Lung microvascular endothelial cell (primary cell): ENCODE measurements around the gene WNT5B. TPM values are rescaled to one million over a fixed set of nuclear protein-coding genes. Genes with fewer than 3 reads are reported as not detected.

Source experiments
- DNase-seq, 2 donors: peaks; one replicate each; pipeline versions ENCODE4 v3.0.0 to v3.0.0-alpha.2; 2010; ENCODE audit warnings: low read depth in 2 of 2
- total RNA-seq: library from RNA; depleted of rRNA; stranded (reverse); fragments of >200 nt; gene quantifications from 2 replicates; pipeline ENCODE4 v1.2.1, GENCODE V29; 2014

Gene WNT5B
- total RNA-seq, result 0.20 and 0.22 TPM in 2 replicates

DNA sequence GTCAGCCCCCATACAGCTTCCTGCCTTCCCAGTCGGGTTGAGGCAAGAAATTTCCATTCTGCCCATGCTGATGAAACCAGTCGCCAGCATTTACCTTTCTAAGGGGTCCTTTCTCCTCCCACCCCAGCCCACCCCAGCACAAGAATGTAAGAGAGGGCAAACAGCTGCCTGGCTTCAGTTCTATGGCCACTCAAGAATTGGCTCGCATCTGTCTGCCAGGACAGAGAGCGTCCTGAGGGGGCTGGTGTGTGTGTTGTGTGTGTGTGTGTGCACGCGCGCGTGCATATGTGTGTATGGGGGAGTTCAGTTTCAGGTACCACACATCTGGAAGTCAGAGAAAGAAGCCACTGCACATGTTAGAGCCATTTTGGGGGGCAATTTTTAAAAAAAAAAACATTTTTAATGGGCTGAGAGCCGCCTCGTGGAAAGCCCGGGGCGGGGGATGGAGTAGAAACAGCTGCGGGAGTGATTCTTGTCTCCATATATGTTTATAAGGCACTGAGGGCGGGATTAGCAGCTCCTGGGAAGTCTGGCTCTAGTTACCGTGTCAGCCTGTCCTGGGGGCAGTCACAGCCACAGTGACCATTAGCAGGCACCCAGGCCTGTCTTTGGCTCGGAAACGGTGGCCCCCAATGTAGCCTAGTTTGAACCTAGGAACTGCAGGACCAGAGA lies at the start of gene WNT5B:
WNT5B (plus strand) TSS at position 566 of the 672 bp plus-strand sequence. CDS start 2,124 bp downstream, outside the sequence.
- no peak for DNase-seq

DNA sequence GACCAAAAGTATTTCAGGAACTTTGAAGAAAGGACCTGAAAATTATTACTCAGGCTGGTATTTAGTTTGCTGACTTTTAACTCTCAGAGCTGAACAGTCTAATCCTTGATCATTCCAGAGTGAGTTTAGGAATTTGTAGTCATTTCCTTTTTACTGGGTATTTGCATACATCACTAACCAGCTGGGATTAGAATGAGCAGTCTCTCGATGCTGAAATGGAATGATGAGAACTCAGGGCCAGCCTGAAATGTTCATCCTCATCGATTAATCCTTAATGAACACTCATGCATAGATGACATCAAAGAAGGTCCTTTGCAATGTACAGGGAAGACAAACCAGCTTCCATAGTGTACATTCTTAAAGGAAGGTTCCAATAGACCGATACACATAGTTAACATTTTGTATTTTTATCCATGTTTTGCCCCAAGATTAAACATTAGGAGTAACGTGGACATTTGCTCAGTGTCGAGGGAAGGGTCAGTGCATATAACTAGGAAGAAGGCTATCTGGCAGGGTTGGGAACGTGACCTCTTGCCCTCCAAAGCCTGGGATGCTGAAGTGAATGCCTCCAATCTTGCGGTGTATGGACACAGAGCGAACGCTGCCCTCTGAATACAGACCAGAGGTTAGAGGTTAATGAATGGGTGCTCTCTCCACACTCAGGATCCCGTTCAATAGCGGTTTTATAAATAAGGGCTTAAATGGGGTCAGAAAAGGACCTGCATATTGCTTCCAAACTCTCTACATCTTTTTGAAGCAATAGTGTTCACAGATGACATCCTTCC lies 49.2 kb upstream of the WNT5B start:
- peak in 1 of 2 donors; percentile 45 for DNase-seq

DNA sequence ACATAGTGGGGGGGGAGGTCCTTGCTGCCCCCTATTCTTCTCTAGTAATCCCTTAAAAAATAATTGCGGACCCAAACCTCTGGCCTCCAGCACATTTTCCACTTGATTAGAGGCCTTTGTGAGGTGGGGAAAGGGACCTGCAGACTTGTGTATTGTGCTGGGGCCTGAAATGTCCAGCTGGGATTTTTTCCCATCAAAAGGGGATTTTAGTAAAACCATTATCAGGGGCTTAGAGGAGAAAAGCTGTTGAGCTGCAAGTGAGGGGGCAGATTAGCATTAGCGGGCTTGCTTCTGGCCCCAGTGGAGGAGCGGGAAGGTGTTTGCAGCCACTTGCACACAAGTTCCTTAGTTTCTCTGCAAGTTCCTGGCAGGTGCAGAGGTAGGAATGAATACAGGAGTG lies 48.5 kb upstream of the WNT5B start:
- no peak for DNase-seq

DNA sequence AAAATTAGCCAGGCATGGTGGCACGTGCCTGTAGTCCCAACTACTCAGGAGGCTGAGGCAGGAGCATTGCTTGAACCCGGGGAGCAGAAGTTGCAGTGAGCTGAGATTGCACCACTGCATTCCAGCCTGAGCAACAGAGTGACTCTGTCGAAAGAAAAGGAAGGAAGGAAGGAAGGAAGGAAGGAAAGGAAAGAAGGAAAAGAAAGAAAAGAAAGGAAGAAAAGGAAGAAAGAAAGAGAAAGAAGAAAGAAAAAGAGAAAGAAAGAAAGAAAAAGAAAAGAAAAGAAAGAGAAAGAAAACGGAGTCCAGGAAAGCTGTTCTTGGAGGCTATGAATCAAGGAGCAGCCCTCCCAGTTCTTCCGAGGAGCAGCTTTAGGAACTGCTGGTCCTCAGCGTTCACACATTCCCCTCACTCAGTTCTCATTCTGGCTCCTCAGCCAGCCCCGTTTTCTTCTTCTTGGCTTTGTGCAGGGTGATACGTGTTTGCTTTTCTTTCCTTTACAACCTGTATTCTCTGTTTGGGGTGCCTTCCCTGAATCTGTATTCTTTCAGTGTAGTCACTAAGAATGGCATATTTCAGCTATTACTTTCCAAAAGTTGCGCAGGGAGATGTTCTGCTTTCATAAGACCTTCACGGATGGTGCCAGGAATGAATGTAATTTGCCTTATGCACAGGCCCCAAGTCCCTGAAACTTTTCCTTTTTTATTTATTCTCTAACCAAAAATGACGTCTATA lies 46.9 kb upstream of the WNT5B start:
- DNase-seq, result no peak

DNA sequence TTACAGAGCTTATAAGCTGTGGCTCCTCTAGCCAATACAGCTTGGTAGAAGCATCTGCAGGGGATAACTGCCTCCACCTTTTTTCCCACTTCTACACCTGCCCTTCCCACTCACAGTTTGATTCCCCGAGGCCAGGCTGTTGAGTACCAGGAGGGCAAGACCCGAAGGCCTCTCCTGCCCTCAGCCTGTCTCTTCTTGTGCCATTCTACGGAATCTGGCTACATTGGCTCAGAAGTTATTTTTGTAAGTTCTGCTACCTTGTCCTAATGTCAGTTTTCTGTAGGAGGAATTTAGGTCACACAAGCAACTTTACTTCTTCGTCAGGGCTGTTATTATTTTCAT lies 46.4 kb upstream of the WNT5B start:
- no peak for DNase-seq

DNA sequence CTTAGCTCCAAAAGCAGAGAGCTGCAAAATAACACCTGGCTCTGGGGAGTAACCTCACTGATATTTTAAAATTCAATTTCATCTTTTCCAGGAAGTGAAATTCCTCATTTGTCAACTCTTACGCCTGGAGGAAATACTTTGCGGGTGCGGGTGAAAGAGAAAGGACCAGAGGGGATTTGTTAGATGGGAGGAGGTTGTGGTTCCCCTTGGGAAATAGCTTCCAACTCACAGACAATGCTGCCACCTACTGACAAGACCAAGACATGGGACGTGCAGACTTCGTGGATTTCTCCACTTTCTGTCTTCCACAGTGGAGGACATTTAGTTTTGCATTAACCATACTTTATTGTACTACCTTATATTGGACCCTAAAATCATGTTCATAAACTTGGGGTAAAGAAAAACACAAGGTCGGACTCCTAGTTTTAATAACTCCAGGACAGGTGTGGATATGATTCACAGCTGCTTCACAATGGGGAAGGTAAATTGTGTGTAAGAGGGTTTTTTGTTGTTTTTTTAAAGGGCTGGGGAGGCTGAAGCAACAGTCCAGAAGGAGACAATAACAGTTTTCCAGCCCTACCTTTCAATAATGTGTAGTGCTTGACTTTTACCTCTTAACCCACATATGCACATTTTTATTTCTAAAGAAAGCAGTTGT lies 45.5 kb upstream of the WNT5B start:
- DNase-seq, result peak; percentile 92 to 93

DNA sequence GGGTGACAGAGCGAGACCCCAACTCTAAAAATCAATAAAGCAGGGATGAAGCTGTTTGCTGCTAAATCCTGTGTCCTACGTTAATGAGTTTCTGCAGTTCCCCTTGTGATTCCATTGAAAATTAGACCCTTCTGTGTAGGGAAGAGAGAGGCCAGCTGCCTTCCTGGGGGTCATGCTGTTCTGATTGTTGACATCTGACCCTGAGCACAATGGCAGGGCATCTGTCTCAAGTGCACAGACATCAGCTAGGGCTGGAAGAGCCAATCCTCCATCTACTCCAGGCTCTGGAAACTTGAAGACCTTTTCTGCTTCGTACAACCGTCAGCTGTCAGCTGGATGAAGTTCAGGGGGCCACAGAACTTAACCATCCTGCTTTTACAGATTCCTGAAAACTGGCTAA lies 44.7 kb upstream of the WNT5B start:
- DNase-seq, result no peak

DNA sequence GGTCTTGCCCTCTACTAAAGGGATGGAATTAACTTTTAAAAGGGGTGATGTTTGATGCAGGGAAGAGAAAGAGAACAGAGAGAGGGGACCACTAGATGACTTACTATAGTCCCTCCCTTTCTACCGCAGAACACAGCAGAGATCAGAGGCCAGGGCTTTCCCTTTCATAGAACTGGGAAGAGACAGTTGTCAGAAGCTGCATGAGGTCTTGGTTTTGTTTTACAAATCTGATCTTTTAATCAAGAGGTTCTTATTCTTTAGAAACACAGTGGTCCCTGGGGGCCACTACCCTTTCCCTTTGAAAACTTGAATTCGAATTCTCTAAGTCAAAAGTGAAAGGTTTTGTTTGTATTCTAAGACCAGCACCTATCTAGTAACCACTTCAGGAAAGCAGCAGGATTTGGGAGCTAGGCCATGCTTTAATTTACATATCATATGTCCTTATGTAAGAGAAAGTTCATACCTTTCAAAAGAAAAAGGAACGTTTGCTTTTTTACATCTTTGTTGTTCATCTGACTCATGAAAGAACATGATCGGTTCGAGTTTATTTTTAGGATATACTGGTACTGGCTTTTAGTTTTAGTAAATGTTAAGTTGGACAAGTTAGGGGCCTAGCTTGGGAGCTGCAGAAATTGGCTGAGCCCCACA lies 41.0 kb upstream of the WNT5B start:
- DNase-seq, result no peak

DNA sequence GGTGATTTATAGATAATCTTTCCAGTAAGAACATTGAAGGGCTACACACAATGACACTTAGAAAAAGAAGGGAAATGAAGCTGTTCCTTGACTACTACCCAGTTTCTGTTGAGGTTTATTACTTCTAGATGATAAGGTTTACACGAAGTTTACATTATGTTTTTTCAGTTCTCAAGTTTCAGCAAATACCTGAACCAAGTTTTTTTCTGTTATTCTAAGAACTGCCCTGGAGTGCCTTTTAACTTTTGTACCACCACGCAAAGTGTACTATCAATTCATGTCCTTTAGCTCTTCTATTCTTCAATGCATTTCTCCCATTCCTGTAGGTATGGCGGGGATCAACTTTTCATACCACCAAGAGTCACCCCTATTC lies 40.5 kb upstream of the WNT5B start:
- no peak for DNase-seq

DNA sequence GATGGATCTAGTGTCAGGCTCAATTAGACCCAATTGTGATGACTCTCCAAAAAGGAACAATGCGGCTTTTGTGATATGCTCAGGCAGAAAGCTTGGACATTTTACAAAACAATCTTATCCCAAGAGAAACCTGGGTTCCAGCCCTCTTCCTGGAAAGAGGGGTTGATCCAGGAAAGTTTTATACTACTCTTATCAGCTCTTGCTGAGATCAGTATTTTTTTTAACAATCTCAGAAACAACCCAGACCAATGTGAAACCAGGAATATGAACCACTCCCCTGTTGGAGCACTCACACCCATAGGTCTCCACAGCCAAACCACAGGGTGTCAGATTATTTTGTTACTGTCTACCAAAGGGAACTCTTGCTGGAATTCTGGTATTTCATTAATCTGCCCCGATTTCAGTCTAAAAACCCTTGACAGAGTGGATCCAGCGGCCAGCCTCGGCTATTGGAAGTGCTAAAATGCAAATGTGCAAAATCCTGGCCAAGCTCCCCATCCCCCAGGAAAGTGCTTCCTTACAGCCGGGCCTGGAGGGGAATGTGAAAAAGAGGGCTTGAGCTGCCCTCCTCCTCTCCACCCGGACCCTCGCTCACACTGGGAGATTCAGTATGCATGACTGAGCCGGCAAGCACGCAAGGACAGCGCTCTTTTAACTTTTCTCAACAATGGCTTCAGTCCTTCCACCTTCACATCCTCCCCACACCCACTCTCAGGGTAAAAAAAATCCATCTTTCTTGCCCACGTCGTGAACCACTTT lies 38.6 kb upstream of the WNT5B start:
- DNase-seq, result no peak

DNA sequence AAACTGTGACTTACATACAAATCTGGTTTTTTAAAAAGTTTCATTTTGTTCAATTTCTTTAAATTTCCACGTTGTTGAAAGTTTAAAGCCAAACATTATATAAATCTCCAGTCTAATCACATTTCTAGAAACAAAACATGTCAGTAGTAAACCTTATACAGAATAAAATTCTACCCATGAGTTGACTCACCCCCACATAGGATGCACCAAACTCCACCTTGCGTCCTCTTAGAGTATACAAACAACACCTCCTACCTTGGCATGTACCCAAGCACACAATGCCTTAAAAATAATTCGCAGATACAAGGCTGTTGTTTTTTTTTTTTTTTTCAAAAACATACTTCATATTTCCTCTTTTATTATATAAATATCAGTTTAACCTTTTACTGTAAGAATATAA lies 38.0 kb upstream of the WNT5B start:
- DNase-seq, result peak; percentile 35 to 64

DNA sequence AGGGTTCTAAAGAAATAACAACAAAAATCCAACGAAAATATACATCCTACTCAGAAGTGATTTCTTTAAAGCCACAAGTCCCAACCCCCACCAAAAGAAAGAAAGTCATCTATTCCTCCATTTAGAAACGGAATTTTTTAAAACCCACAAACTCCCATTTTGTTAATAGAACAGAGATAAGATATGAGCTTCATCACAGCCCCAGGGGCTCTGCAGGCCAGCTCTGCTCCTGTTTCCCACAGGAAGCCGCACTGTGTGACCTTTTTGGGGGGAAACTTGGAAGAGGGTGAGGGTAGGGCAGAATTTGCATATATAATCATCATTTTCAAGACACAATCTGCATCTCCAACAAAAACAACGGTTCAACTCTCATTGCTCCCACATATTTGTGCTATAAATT lies 37.5 kb upstream of the WNT5B start:
- no peak for DNase-seq

DNA sequence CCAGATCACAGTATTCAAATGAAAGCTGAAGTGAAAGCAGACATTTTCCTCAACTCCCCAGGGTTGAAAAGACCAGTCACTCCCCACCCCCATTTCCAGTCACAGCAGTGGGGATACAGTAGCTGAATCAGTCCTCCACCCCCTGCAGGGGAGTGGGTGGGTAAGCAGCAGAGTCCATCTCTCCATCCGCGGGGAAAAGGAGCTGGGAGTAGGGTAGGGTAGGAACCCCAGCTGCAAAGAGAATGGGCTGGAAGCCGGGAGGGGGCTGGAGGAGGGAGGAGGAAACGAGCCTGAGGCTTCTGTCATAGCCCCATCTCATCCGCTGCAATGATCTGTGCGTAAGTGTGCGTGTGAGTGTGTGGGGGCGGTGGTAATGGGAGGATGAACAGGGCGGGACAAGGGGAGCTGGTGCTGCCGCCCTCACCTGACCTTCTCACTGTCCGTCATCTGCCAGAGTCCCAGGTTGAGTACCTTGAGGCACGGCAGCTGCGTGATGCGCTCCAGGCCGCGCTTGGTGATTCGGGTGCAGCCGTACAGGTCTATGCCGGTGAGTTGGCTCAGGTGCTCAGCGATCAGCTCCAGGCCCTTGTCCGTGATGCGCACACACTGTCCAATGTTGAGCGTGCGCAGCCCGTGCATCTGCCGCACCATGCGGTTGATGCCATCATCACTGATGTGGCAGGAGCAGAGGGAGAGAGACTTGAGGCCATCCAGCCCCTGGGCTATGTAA lies 36.4 kb upstream of the WNT5B start:
- peak; percentile 43 to 72 for DNase-seq

DNA sequence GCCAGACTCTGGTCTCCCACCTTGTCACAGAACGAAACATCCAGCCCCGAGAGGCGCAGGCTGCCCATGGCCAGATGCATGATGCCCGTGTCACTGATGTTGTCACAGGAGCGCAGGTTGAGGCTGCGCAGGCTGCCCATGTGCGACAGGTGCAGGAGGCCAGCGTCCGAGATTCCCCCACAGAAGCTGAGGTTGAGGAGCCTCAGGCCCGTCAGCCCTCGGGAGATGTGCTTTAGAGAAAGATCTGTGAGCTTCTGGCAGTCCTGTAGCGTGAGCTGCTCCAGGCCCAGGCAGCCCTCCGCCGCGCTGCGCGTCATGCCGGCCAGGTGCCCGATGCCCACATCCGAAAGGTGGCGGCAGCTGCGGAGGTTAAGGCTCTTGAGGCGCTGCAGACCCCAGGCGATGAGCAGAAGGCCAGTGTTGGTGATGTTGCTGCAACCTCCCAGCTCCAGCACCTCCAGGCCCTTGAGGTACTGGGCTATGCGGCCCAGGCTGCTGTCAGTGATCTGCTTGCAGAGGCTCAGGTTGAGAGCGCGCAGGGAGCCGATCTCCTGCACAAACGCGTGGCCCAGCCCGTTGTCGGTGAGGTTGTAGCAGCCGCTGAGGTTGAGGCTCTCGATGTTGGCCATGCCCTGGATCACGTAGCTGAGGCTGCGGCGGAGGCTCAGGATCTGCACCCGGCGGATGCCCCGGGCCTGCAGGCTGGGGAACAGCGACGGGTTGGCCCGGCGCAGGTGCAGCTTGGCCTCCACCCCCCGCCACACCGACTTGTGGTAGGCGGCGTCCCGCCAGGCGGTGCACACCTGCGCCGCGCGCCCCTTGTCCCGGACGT lies 35.6 kb upstream of the WNT5B start:
- DNase-seq, result peak; percentile 47 to 53

DNA sequence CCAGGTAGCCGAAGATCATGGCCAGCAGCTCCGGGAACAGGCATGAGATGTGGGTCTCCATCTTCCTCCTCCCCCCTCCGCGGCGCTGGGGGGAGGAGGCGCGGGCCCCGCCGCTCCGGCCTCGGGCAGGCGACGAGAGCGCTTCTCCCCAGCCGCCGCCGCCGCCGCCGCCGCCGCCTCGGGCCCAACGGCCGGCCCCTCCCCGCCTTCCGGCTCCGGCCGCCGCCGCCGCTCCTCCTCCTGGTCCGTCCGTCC lies 35.1 kb upstream of the WNT5B start:
- DNase-seq, result no peak

DNA sequence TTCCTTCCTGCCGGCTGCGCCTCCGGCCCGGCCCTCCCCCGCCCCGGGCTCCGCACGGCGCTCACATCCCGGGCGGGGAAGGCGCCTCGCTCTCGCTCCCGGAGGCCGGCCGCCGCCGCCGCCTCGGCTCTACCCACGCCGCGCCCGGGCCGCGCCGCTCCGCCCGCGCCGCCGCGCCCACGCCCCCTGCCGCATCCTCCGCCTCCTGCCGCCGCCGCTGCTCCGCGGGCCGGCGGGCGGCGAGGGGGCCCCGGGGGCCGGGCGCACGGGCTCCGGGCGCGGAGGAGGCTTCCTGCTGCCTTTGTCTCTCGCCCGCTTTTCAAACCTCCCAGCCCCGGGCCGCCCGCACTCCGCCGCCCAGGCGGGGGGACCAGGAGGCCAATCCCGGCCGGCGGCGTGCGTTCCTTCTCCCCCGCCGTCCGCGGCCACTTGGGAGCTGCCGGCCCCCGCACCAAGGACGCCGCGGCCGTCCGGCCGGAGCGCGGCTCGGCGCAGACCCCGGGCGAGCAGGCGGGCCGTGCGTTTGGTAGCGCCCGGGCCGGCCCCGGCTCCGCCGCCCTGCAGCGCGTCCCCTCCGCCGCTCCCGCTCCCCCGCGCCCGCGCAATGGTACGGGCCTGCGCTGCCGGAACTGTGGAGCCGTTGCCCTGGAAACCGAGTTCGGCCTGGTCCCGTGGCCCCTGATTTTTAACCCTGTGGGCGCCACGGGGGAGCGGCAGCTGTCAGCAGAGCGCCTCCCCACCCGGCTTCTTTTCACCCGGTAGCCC lies 34.6 kb upstream of the WNT5B start, which contains the start of gene FBXL14:
FBXL14 (minus strand) TSS at position 321 of the 765 bp plus-strand sequence. CDS start 515 bp downstream, outside the sequence.
- DNase-seq, result peak; percentile 93 to 94

DNA sequence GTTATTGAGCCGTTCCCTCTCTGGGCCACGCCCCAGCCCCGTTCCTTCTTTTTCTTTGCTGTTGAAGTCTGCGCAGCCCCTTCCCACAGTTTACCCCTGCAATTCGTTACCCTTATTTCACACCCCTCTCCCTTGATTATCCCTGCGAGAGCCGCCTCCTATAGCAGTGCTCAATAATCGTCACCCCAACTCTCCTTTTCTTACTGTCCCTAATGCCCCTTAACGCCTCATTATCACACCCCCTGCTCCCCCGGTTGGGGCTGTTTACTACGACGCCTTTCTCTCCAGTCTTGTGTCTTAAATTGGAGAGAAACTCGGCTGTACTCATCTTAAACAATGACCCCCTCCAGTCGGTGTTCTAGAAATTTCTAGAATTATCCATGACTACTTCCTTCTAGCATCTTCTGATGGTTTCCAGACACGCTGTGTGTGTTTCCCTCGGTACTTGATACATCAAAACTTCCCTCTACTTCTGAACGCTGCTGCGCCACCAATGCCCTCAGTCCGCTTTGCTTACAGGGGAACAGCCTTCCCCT lies 33.9 kb upstream of the WNT5B start:
- DNase-seq, result peak in 1 of 2 donors; percentile 13

DNA sequence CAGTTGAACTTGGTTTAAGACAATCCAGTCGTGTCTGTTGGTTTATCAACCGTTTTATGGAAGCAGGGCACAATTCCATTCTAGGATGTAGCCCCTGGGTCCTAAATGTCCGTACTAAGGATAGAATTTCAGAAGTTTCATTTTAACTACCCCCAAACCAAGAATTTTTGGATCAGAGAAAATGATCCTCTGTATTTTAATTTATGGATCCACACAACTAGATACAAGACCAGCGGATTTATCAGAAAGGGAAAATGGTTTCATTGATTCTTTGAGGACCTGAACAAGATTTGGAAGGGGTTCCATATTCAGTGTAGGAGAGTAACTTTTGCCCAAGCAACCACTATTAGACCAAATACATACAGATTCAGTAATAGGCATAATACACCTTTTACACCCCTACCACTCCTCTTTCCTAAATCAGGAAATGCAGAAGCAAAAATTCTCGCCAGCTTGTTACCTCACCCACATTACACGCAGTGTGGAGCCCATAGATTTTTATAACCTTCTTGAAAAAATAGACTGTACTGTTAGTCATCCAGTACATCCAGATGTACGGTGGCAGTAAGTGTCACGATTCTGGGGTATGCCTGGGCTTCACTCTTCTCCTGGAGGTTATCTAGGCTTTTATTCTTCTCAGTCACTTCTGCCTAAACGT lies 33.2 kb upstream of the WNT5B start:
- no peak for DNase-seq
